ENCODE data around the gene STMN3. TPM values are rescaled to one million over a fixed set of nuclear protein-coding genes. Genes with fewer than 3 reads are reported as not detected.

STMN3 gene
- total RNA-seq, 4 donors from 2014 or later = 9.2 to 30.5 (median 20.9) TPM

GRCh38 chr20:63664861-63665594 is 11.8 kb upstream of the STMN3 start:
- intact Hi-C loops (cut with DNase I; ENCODE audit: low total_unique reads) = no loop called here
- no peak for DNase-seq
- no peak overlapping the region for H3K4me3 ChIP-seq
- H3K27ac ChIP-seq = no peak overlapping the region
- TF ChIP-seq POLR2A (IDR thresholded peaks at IDR 0.05) (no peak), CTCF (IDR thresholded peaks at IDR 0.05) (no peak)
- no peaks in the 10 kb centered on the region for H3K9me3 ChIP-seq
- no peaks in the 10 kb centered on the region for H3K4me1 ChIP-seq
- no peaks in the 10 kb centered on the region for H3K36me3 ChIP-seq
- H3K27me3 ChIP-seq = no peaks in the 10 kb centered on the region

- intact Hi-C loops (cut with DNase I; ENCODE audit: low total_unique reads) = no loop called here
- TF ChIP-seq POLR2A (IDR thresholded peaks at IDR 0.05) = no peak
- TF ChIP-seq CTCF (IDR thresholded peaks at IDR 0.05) = no peak
- no peaks in the 10 kb centered on the region for H3K36me3 ChIP-seq
- H3K4me3 ChIP-seq = no peak overlapping the region
- no peaks in the 10 kb centered on the region for H3K27me3 ChIP-seq
- DNase-seq = no peak
- H3K9me3 ChIP-seq = no peaks in the 10 kb centered on the region
- H3K4me1 ChIP-seq = peaks cover 0 to 2% of the 10 kb centered on the region in 2 donors
- H3K27ac ChIP-seq = no peak overlapping the region
Measured at GRCh38 chr20:63664143-63664851, 11.1 kb upstream of the STMN3 start.

GRCh38 chr20:63663332-63664066 is 10.3 kb upstream of the STMN3 start:
- no peaks in the 10 kb centered on the region for H3K36me3 ChIP-seq
- TF ChIP-seq POLR2A (IDR thresholded peaks at IDR 0.05) (no peak), CTCF (IDR thresholded peaks at IDR 0.05) (no peak)

GRCh38 chr20:63662813-63663189 is 9.6 kb upstream of the STMN3 start:
- Histone ChIP-seq H3K27me3 (no peaks in the 10 kb centered on the region), H3K4me1 (peaks cover 0 to 5% of the 10 kb centered on the region in 2 donors), H3K36me3 (no peaks in the 10 kb centered on the region), H3K27ac (no peak overlapping the region), H3K9me3 (no peaks in the 10 kb centered on the region), H3K4me3 (no peak overlapping the region)
- no peak for DNase-seq
- TF ChIP-seq CTCF (IDR thresholded peaks at IDR 0.05) (no peak), POLR2A (IDR thresholded peaks at IDR 0.05) (no peak)
- intact Hi-C loops (cut with DNase I; ENCODE audit: low total_unique reads) = no loop called here

More at GRCh38 chr20:63663332-63664066, 10.3 kb upstream of the STMN3 start:
- H3K4me1 ChIP-seq = peaks cover 0 to 5% of the 10 kb centered on the region in 2 donors
- no peaks in the 10 kb centered on the region for H3K27me3 ChIP-seq
- H3K9me3 ChIP-seq = no peaks in the 10 kb centered on the region
- intact Hi-C loops (cut with DNase I; ENCODE audit: low total_unique reads) = no loop called here
- DNase-seq = no peak
- H3K27ac ChIP-seq = no peak overlapping the region
- no peak overlapping the region for H3K4me3 ChIP-seq

All from uterus (tissue), 4 donors.